HepG2 (cell line): ENCODE data around the gene GUK1. TPM values are rescaled to one million over a fixed set of nuclear protein-coding genes. Genes with fewer than 3 reads are reported as not detected.

Experiments
- BCL6 ChIP-seq: IDR thresholded peaks from 2 replicates; pipeline ENCODE4 v1.6.1; 2016; ENCODE audit warnings: missing genetic modification reagents, missing compliant biosample characterization
- GPBP1L1 ChIP-seq: sonication (generic); formaldehyde crosslinking; IDR thresholded peaks from 2 replicates; pipeline ENCODE4 v1.5.0; 2020; ENCODE audit warnings: mild to moderate bottlenecking, missing genetic modification reagents
- IRF2 ChIP-seq: IDR thresholded peaks from 2 replicates; pipeline ENCODE4 v1.6.1; 2018; ENCODE audit warnings: missing genetic modification reagents, missing compliant biosample characterization
- KLF12 ChIP-seq: sonication (generic); formaldehyde crosslinking; IDR thresholded peaks from 2 replicates; pipeline ENCODE4 v1.4.0; 2020; ENCODE audit warnings: missing genetic modification reagents, borderline replicate concordance
- MED1 ChIP-seq: sonication (generic); formaldehyde crosslinking; IDR thresholded peaks from 2 replicates; pipeline ENCODE4 v1.4.0; 2020; ENCODE audit warnings: missing genetic modification reagents
- MEIS2 ChIP-seq: sonication (generic); formaldehyde crosslinking; IDR thresholded peaks from 2 replicates; pipeline ENCODE4 v1.9.0; 2021; ENCODE audit warnings: mild to moderate bottlenecking, missing genetic modification reagents
- PAWR ChIP-seq: sonication (generic); formaldehyde crosslinking; IDR thresholded peaks from 2 replicates; pipeline ENCODE4 v1.4.0; 2020; ENCODE audit warnings: missing genetic modification reagents, mild to moderate bottlenecking, borderline replicate concordance
- POLR2G ChIP-seq: fragments of 200-400 bp; formaldehyde crosslinking; IDR thresholded peaks from 2 replicates; pipeline ENCODE4 v1.6.1; 2018; ENCODE audit warnings: mild to moderate bottlenecking, low read depth, low read length, moderate library complexity
- SMARCC2 ChIP-seq: fragments of 450-650 bp; IDR thresholded peaks from 2 replicates; pipeline ENCODE4 v1.6.1; 2017; ENCODE audit warnings: antibody characterized with exemption, mild to moderate bottlenecking
- SP4 ChIP-seq: sonication (generic); formaldehyde crosslinking; IDR thresholded peaks from 2 replicates; pipeline ENCODE4 v1.8.1; 2023; ENCODE audit warnings: mild to moderate bottlenecking, missing genetic modification reagents
- SRSF1 ChIP-seq: fragments of 200-400 bp; formaldehyde crosslinking; optimal IDR thresholded peaks from 2 replicates; pipeline ENCODE3; 2017; ENCODE audit warnings: mild to moderate bottlenecking, low read depth, low read length, moderate library complexity
- TOPORS ChIP-seq: sonication (generic); formaldehyde crosslinking; IDR thresholded peaks from 2 replicates; pipeline ENCODE4 v1.8.0; 2023; ENCODE audit warnings: mild to moderate bottlenecking, missing genetic modification reagents
- ZNF318 ChIP-seq: sonication (generic); formaldehyde crosslinking; IDR thresholded peaks from 2 replicates; pipeline ENCODE4 v1.4.0; 2020; ENCODE audit warnings: mild to moderate bottlenecking, missing genetic modification reagents
- ZNF329 ChIP-seq: sonication (generic); formaldehyde crosslinking; IDR thresholded peaks from 2 replicates; pipeline ENCODE4 v1.9.0; 2021; ENCODE audit warnings: low read depth, mild to moderate bottlenecking, missing genetic modification reagents
- ZNF33B ChIP-seq: sonication (generic); formaldehyde crosslinking; IDR thresholded peaks from 2 replicates; pipeline ENCODE4 v1.5.1; 2020; ENCODE audit warnings: mild to moderate bottlenecking, missing genetic modification reagents
- polyA plus RNA-seq, 8 experiments: library from polyadenylated mRNA; depleted of rRNA in 3 of 8; stranded (reverse) in 7 of 8; unstranded in 1 of 8; fragments of >200 nt; fragmentation: Illumina TruSeq in 4 of 8; extraction: Trizol in 4 of 8; gene quantifications; 2 replicates each; pipeline versions ENCODE4 v1.2.1 to v1.2.3, GENCODE V29; 2011 to 2016; ENCODE audit warnings: low read depth in 4 of 8, missing spikeins in 1 of 8, mixed read lengths in 1 of 8; ENCODE audit not compliant: insufficient read depth in 1 of 8
- total RNA-seq, 5 experiments: library from RNA; depleted of rRNA; stranded (reverse); fragments of >200 nt; fragmentation: Illumina TruSeq; extraction: Trizol; gene quantifications; 2 replicates each; pipeline ENCODE4 v1.2.3, GENCODE V29; 2016; ENCODE audit warnings: low read depth in 1 of 5

GUK1 gene
- total and polyA plus RNA-seq, 2 of the 13 experiments (the other 11 are each of a cell fraction or from before 2014, with no cell fraction given) = 116 to 154 TPM

- TF ChIP-seq ZNF318 (CRISPR knock-in tag) (no peak), GPBP1L1 (CRISPR knock-in tag) (no peak), SRSF1 (peak; percentile 66), BCL6 (CRISPR knock-in tag) (no peak), IRF2 (CRISPR knock-in tag) (no peak), PAWR (no peak), KLF12 (CRISPR knock-in tag) (no peak), SP4 (CRISPR knock-in tag) (no peak), MEIS2 (0 out of 2 replicates have a peak, but pooled peaks have one; percentile 42), ZNF329 (CRISPR knock-in tag) (no peak), SMARCC2 (no peak), POLR2G (peak; percentile 58; the same call in 1 of the 2 replicates), ZNF33B (CRISPR knock-in tag) (0 out of 2 replicates have a peak, but pooled peaks have one; percentile 34), TOPORS (CRISPR knock-in tag) (no peak), MED1 (CRISPR knock-in tag) (peak; percentile 67)
Observed at GRCh38 chr1:228149406-228150119, 9.5 kb downstream of the GUK1 start, which contains the start of gene GJC2 (continued).
